T follicular helper cell (primary cell): Measurements from ENCODE around the gene ANAPC2.
A peak's percentile ranks its signal among the peaks of the same experiment; 100 is the strongest.

ENCODE experiments used
- DNase-seq: peaks from one replicate; pipeline ENCODE4 v3.0.0-alpha.2; 2020; ENCODE audit warnings: low read depth
- total RNA-seq, 2 experiments: gene quantifications; one replicate each; lab custom pipeline; 2026; lab: John Stamatoyannopoulos, UW

Gene ANAPC2
- total RNA-seq = 46.0 to 77.4 reads per million in 2 experiments

GRCh38 chr9:137188490-137189296 lies at the start of gene ANAPC2, which contains the start of gene SSNA1:
ANAPC2 (minus strand) TSS chr9:137188560; CDS start chr9:137188532, 28 bp downstream.
SSNA1 (plus strand) TSS chr9:137188676; CDS start chr9:137188727, 51 bp downstream.
- DNase-seq = peak; percentile 87

DNA sequence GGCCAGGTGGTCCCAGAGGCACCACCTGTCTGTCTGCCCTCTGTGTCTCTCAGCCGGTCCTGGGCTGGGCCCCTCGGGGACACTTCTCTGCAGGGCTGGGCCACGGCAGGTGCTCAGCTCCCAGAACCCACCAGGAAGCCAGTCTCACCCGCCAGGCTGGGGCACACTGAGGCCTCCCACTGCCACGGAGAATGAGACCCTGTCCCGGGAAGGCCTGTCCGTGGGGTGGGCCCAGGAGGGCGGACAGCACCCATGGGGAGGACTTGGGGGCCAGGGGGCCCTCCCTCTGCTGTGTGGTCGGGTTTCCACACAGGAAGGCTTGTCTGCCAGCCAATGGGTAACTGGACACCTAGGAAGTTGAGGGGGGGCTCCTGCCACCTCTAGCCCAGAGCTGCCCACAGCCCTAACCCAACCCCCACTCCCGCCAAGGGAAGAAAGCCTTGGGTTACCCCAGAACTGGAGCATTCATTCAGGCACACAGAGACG lies 48.6 kb upstream of the ANAPC2 start:
- no peak for DNase-seq

GRCh38 chr9:137236238-137236935 lies 48.0 kb upstream of the ANAPC2 start:
- DNase-seq = peak; percentile 88

DNA sequence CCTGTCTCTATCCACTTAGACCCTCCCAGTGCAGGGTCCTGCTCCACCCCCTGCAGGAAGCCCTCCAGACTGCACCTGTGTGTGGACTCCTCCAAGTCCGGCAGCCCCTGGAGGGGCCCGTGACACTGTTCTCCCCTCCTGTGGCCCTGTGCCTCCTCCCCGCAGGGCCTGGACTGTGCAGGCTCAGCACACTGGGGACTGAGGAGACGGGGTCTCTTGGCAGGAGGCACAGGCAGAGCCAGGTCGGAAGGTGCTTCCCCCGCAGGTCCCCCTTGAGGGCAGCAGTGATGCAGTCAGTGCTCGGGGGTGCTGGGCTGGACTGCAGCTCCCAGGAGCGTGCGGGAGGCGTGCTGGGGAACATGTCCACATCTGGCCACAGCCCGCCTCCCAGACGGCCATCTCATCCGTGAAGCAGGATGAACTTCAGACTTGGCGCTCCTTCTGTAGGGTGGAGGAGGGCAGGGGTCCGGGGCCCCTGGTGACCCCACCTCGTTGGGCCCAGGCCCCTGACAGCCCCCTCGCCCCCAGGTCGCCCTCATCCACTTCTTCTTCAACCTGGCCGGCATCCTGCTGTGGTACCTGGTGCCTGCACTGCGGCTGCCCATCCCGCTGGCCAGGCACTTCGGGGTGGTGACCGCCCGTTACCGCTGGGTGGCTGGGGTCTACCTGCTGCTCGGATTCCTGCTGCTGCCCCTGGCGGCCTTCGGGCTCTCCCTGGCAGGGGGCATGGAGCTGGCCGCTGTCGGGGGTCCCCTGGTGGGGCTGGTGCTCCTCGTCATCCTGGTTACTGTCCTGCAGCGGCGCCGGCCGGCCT lies 47.3 kb upstream of the ANAPC2 start:
- DNase-seq = no peak

GRCh38 chr9:137234758-137235423 lies 46.5 kb upstream of the ANAPC2 start:
- no peak for DNase-seq

DNA sequence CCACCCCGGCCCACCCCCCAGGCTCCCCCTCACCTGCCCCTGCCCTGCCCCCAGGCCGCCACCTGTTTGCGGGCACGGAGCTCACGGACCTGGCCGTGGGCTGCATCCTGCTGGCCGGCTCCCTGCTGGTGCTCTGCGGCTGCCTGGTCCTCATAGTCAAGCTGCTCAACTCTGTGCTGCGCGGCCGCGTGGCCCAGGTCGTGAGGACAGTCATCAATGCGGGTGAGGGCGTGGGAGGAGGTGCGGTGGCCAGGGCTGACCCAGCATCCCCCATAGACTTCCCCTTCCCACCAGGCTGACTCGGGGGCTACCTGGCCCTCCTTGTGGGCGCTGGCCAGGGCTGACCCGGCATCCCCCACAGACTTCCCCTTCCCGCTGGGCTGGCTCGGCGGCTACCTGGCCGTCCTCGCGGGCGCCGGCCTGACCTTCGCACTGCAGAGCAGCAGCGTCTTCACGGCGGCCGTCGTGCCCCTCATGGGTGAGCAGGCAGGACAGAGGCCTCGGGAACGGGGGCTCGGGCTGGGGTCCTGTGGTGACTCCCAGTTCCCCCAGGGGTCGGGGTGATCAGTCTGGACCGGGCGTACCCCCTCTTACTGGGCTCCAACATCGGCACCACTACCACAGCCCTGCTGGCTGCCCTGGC lies 45.8 kb upstream of the ANAPC2 start:
- no peak for DNase-seq

- no peak for DNase-seq
Observed at GRCh38 chr9:137233143-137233980, 45.0 kb upstream of the ANAPC2 start.

DNA sequence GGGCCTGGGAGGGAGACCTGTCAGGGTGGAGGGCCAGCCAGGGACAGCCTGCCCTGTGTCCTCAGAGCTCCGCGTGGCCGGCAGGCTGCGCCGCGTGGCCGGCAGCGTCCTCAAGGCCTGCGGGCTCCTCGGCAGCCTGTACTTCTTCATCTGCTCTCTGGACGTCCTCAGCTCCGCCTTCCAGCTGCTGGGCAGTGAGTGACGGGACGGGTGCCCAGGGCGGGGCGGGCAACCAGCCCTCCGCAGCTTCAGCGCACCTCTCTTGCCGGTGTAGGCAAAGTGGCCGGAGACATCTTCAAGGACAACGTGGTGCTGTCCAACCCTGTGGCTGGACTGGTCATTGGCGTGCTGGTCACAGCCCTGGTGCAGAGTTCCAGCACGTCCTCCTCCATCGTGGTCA lies 44.1 kb upstream of the ANAPC2 start:
- DNase-seq = no peak

- DNase-seq = no peak
Observed at GRCh38 chr9:137232101-137232500, 43.7 kb upstream of the ANAPC2 start.

DNA sequence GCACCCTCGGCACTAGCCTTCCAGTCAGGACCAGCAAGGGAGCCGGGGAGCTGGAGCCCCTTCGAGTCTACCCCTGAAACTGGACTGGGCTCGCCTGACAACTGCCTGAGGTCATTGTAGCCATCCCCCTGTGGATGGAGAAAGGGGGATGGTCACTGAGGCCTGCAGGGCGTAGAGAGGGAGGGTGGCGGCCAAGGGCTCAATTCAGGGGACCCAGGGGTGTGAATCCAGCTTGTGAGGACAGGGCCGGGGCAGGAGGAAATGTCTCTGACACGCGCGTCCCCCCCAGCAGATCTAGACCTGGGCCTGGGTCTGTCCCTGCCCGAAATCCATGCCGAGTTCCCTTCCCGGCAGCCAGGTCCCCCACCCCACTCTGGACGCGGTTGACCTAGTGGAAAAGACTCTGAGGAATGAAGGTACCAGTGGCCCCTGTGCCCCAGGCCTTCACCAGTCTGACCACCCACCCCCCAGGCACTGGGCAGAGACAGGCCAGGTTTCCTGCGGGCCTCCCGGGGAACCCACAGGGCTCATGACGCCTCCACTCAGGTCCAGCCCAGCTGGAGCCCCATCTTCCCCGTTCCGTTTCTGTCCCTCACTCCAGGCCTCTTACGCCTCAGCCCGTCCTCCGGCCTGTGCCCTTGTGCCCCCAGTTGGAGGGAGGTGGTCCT lies 43.1 kb upstream of the ANAPC2 start:
- DNase-seq = no peak

DNA sequence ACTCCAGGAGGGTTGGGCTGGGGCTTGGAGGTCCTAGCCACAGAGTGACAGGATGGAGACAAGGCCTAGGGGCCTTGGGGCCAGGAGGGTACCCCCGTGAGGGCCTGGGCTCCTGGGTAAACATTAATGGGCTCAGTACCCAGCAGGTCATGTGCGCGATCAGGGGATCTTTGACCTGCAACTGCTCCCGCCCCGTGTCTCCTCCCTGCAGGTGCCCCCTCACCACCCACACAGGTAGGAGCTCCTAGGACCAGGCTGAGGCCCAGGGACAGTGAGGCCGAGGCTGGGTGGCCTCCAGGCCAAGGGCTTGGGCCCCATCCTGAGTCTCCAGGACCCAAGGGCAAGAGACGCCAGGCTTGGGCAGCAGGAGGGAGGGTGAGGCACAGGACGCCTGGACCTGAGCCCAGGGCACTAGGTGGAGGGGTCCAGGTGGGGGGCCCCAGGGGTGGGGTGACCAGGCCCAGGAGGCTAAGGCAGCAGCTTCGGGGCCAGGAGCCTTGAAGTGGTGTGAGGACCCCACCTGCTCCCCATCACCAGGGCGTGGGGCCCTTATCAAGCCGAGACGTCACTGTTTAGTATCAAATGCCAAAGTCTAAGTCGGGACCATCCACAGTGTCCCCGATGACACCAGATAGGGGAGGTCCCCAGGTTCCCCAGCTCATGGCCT lies 42.5 kb upstream of the ANAPC2 start, which contains the start of gene SLC34A3:
SLC34A3 (plus strand) TSS at position 197 of the 667 bp plus-strand sequence. CDS start 802 bp downstream, outside the sequence.
- no peak for DNase-seq

GRCh38 chr9:137229903-137230704 lies 41.7 kb upstream of the ANAPC2 start:
- DNase-seq = no peak

DNA sequence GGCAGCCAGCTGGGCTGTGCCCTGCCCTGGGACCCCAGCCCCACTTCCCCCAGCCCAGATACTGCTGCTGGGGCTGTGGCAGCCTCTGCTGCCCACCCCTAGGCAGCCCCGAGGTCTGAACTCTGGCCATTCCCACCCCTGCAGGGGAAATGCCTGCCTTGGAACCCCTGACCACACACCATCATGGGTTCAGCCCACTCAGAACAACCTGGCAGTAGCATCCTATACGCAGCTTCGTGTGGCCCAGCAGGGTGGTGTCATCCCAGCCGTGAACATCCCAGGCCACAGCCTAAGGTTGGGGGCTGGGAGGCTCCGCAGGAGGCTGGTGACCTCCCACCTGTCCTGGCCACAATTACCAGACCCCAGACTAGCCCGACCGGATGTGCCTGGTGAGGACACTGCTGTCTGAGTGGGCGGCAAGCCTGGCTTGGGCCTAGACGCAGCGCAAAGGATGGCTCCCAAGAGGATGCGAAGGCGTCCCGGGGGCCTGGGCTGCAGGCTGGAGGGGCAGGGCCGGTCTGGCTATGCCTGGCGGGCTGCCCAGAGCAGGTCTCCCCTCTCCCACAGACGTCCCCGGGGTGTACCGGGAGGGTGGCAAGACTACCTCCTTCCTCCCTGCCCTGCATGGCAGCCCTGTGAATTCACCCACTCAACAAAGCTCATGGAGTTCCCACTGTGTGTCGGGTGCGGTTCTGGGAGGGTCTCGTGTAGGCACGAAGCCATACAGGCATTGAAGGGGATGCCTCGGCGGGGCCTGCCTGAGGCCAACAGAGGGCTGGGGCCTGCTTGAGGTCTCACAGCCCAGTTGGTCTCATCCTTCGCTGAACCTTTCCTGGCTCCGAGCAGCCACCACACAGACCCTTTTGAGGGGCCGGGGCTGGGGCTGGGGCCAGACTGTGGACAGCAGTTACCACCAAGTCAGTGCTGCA lies 40.9 kb upstream of the ANAPC2 start:
- no peak for DNase-seq

DNA sequence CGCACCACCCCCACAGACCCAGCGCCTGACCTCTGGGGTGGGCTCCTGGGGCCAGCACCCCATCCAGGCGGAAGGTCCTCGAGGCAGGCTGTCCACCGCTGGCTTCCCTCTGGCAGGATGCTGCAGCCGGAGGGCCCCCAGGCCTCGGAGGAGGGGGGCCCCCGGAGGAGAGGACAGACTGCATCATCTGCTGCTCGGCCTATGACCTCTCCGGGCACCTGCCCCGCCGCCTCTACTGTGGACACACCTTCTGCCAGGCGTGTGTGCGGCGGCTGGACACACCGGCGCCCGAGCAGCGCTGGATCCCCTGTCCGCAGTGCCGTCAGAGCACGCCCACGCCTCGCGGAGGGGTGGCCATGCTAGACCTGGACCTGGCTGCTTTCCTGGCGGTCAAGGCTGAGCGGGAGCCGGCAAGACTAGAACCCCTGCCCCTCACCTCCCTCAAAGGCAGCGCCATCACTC lies 40.2 kb upstream of the ANAPC2 start:
- DNase-seq = no peak

DNA sequence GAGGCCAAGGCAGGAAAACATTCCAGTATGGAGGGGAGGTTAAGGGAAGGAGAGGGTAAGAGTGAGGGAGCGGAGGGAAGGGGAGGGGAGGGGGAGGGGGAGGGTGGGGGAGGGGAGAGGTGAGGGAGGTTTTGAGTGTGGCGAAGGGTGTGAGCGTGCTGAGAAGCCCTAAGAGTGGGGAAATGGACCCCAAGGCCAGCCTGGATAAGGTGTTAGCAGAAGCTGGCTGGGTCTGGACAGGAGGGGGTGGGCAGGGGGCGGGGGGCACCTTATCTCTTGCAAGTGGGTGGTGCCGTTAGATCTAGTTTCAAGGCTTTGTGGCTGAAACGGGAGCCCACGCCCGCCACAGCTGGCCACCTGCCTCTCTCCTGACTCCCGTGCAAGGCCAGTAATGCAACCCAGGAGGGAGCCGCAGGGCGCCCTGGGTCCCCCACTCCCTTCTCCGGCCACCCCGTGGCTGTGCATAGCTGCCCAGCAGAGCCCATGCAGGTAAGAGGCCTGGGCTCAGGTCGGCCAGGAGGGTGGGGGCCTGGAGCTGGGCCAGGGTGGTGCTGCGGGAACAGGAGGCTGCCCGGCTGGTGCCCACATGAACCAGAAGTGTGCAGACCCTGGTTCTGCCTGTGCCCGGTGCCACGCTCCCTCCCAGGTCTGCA lies 39.6 kb upstream of the ANAPC2 start:
- DNase-seq = no peak
